Uterus (tissue), 4 donors: Measurements from ENCODE around the gene DCP1B. TPM values are rescaled to one million over a fixed set of nuclear protein-coding genes. Genes with fewer than 3 reads are reported as not detected.
A peak's percentile ranks its signal among the peaks of the same experiment; 100 is the strongest.

Experiments used
- DNase-seq, 2 donors: peaks; one replicate each; pipeline ENCODE4 v3.0.0-alpha.2; 2019 to 2020
- H3K27ac ChIP-seq, 2 donors: fragments of 200-600 bp; sonication (generic); 1 replicate in 1 of 2; 2 replicates in 1 of 2; pipeline ENCODE4 v1.5.1; 2016 to 2018
- H3K27me3 ChIP-seq, 2 donors: fragments of 200-600 bp; sonication (generic); one replicate each; pipeline ENCODE4 v1.5.1; 2018 to 2019; ENCODE audit warnings: control low read depth in 1 of 2
- H3K36me3 ChIP-seq, 2 donors: fragments of 200-600 bp; sonication (generic); one replicate each; pipeline ENCODE4 v1.5.1; 2019; ENCODE audit warnings: control low read depth in 1 of 2
- H3K4me1 ChIP-seq, 2 donors: fragments of 200-600 bp; sonication (generic); one replicate each; pipeline ENCODE4 v1.5.1; 2018 to 2019; ENCODE audit warnings: control low read depth in 1 of 2
- H3K4me3 ChIP-seq, 2 donors: fragments of 200-600 bp; sonication (generic); 1 replicate in 1 of 2; 2 replicates in 1 of 2; pipeline ENCODE4 v1.5.1; 2018 to 2019; ENCODE audit warnings: mild to moderate bottlenecking in 1 of 2
- H3K9me3 ChIP-seq, 2 donors: fragments of 200-600 bp; sonication (generic); one replicate each; pipeline ENCODE4 v1.5.1; 2019; ENCODE audit warnings: control low read depth in 1 of 2
- POLR2A ChIP-seq, 2 donors: fragments of 450-650 bp; IDR thresholded peaks; one replicate each; pipeline ENCODE4 v1.6.1; 2016; ENCODE audit warnings: antibody characterized with exemption in 2 of 2, mild to moderate bottlenecking in 1 of 2, moderate library complexity in 1 of 2
- intact Hi-C: fragments of 100-400 bp; cut with DNase I; formaldehyde crosslinking; loops from one replicate; pipeline ENCODE4 v1.15.1; 2023; ENCODE audit warnings: low total_unique reads
- total RNA-seq, 4 donors: library from RNA; depleted of rRNA in 3 of 4; stranded (reverse); fragments of >200 nt in 3 of 4; gene quantifications; one replicate each; pipeline versions ENCODE4 v1.1.0 to v1.2.4, GENCODE V29; 2014 to 2023
- TF ChIP-seq, protein P1 (sequence below), 4 experiments: fragments of 200-600 bp in 2 of 4; fragments of 450-650 bp in 2 of 4; sonication (generic) in 2 of 4; IDR thresholded peaks; one replicate each; pipeline ENCODE4 v1.5.1; 2016 to 2019; ENCODE audit warnings: antibody characterized with exemption in 4 of 4, mild to moderate bottlenecking in 2 of 4, moderate library complexity in 1 of 4
- donor health status: DM: yes; HTN: yes; CAD: no.

DCP1B gene
- total RNA-seq, 4 donors from 2014 or later = 13.6 to 34.4 (median 20.7) TPM

DNA sequence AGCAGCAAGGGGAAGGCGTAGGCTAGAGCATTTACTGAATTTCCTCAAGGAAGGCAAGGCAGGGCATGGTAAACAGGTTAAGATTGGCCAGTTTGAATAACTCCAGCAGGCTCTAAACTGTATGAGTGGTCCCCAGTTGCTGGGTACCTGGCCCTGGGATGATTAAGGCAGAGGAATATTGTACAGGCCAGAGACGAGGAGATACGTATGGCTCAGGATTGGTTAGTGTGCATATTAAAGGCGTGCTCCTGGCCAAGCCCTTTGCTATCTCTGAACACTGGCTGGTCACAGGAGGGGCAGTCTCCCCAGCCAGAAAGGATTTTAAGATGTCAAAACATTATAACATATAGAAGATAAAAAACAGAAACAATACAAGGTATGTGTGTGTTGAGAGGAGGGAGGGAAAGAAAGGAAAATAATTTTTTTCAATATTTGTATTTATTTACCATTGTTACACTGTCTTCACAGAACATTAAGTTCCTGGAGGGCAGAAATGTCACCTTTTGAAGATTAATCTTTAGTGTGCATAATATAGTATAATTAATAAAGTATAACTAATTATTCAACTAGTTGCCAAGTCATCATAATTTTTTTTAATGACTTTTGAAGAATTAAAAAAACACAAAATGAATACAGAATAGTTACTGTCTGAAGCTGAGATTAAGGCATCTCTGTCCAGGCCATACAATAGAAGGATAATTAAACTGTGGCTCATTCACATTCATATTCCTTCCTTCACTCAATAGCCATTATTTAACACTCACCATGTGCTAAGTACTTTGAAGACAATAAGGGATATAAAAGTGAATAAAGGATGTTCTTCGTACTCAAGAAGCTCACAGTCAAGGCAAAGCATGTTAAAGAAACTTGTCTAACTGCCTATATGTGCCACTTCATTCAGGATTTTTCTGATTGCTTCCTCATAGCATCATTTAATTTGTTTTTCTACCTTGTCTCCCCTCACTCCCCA, 41.9 kb downstream of the DCP1B start:
- no peaks in the 10 kb centered on the region for H3K9me3 ChIP-seq
- H3K4me3 ChIP-seq = no peak overlapping the region
- no peaks in the 10 kb centered on the region for H3K27me3 ChIP-seq
- no peaks in the 10 kb centered on the region for H3K36me3 ChIP-seq
- TF ChIP-seq, protein P1, sequence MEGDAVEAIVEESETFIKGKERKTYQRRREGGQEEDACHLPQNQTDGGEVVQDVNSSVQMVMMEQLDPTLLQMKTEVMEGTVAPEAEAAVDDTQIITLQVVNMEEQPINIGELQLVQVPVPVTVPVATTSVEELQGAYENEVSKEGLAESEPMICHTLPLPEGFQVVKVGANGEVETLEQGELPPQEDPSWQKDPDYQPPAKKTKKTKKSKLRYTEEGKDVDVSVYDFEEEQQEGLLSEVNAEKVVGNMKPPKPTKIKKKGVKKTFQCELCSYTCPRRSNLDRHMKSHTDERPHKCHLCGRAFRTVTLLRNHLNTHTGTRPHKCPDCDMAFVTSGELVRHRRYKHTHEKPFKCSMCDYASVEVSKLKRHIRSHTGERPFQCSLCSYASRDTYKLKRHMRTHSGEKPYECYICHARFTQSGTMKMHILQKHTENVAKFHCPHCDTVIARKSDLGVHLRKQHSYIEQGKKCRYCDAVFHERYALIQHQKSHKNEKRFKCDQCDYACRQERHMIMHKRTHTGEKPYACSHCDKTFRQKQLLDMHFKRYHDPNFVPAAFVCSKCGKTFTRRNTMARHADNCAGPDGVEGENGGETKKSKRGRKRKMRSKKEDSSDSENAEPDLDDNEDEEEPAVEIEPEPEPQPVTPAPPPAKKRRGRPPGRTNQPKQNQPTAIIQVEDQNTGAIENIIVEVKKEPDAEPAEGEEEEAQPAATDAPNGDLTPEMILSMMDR (IDR thresholded peaks at IDR 0.05) = no peak
- TF ChIP-seq POLR2A (IDR thresholded peaks at IDR 0.05) = no peak
- peak overlapping the region; percentile 61 to 83 for H3K27ac ChIP-seq
- no peaks in the 10 kb centered on the region for H3K4me1 ChIP-seq
- no peak for DNase-seq
- intact Hi-C loops = no loop called here

DNA sequence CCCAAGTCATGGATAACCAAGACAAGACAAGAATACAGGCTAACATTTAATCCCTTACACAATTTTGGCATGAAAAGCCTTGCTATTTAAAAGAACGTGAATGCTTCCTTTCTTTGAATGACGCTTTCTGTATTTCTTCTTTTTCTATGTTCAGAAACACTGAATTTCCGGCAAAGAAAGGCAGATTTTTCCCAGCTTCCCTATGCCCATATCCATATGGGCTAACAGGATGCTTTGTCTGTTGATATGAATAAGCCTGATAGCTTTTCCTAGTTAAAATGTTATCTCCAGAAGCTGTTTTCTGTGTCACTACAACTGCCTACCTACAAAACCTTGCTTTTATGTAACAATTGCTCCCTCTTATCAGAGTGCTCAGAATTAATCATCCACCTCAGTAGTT, 47.5 kb downstream of the DCP1B start:
- Histone ChIP-seq H3K4me1 (no peaks in the 10 kb centered on the region), H3K36me3 (no peaks in the 10 kb centered on the region), H3K9me3 (no peaks in the 10 kb centered on the region), H3K27me3 (no peaks in the 10 kb centered on the region), H3K27ac (no peak overlapping the region), H3K4me3 (no peak overlapping the region)
- intact Hi-C loops = no loop called here
- DNase-seq = no peak
- no peak for TF ChIP-seq POLR2A (IDR thresholded peaks at IDR 0.05)
- TF ChIP-seq, protein P1 (IDR thresholded peaks at IDR 0.05) = no peak

DNA sequence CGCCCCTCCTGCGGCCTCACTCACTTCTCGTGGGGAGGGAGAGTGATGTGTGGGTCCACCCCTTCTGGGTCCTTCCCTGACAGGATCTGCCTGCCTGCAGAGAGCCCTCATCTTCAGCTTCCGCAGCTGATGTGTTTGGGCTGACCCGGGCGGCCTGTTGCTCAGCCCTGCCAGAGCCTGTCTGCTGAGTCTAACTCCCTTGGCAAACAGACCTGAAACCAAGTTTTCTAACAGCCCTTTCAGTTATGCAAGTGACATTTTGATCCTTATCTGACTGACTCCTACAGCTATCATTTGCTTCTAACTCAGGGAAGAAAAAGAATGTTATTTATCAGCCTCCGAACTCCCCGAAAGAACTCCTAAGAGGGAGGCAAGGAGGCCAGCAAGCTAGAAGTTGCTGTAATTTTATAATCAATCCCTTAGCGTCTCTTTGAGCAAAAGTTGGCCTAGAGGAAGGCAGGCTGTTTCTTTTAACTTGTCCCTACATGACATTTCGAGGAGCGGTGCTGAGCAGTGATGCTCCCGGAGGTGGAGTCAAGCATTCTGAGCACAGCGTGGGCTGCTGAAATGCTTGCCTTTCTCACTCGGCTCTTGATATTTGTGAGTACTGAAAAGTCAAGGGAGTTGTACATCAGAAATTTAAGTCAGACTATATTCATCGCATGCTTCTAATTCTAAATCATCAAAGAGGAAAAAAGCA, 54.3 kb downstream of the DCP1B start:
- Histone ChIP-seq H3K27me3 (no peaks in the 10 kb centered on the region), H3K36me3 (no peaks in the 10 kb centered on the region), H3K4me1 (peaks cover 0 to 19% of the 10 kb centered on the region in 2 donors), H3K27ac (peak overlapping the region; percentile 78 to 92), H3K4me3 (no peak overlapping the region), H3K9me3 (no peaks in the 10 kb centered on the region)
- no peak for TF ChIP-seq POLR2A (IDR thresholded peaks at IDR 0.05)
- TF ChIP-seq, protein P1 (IDR thresholded peaks at IDR 0.05) = no peak
- intact Hi-C loops = no loop called here
- DNase-seq = peak; percentile 75 to 78

DNA sequence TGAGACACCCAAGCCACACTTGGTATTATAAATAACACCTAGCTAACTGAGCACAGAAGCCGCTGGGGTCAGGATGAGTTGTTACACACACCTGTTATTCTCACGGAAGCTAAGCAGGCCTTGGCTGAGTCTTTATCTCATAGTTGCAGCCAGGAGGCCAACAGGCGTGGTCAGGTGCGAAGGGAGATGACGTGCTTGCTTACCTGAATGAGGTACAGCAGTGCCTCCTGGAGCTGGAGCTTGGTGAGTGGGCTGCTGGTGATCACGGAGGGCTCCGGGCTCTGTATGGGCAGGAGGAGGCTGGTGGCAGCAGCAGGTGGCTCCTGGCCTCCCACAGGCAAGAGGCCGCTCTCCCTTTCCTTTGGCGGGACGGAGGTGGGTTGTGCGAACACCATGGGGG, 55.4 kb downstream of the DCP1B start:
- Histone ChIP-seq H3K4me3 (no peak overlapping the region), H3K9me3 (no peaks in the 10 kb centered on the region), H3K4me1 (peaks cover 0 to 19% of the 10 kb centered on the region in 2 donors), H3K27me3 (no peaks in the 10 kb centered on the region), H3K36me3 (no peaks in the 10 kb centered on the region), H3K27ac (peak overlapping the region; percentile 78 to 92)
- no peak for DNase-seq
- TF ChIP-seq, protein P1 (IDR thresholded peaks at IDR 0.05) = no peak
- TF ChIP-seq POLR2A (IDR thresholded peaks at IDR 0.05) = no peak
- intact Hi-C loops = no loop called here

DNA sequence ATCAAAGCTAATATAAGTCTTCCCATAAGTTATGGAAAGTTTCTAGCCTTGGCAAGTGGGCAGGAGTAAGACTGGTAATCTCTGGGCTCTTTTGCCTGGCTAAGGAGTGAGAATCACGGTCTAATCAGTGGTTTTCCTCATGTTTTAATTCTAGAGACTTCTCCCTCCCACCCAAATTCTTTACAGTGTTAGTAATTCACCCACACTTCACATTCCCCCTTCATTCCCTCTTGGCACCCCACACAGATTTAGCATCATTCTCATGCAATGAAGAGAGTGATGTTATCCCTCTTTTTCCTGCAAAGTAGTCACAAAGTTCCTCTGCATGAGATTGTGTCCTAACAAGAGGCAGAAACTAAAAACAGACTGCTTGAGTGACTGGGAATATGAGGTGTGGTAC, 57.2 kb downstream of the DCP1B start:
- no peaks in the 10 kb centered on the region for H3K9me3 ChIP-seq
- DNase-seq = no peak
- TF ChIP-seq, protein P1 (IDR thresholded peaks at IDR 0.05) = no peak
- no peak for TF ChIP-seq POLR2A (IDR thresholded peaks at IDR 0.05)
- peaks cover 0 to 19% of the 10 kb centered on the region in 2 donors for H3K4me1 ChIP-seq
- no peaks in the 10 kb centered on the region for H3K27me3 ChIP-seq
- no peaks in the 10 kb centered on the region for H3K36me3 ChIP-seq
- intact Hi-C loops = no loop called here
- no peak overlapping the region for H3K4me3 ChIP-seq
- peak overlapping the region; percentile 78 to 92 for H3K27ac ChIP-seq
